ENCODE measurements around the gene EZR. TPM values are rescaled to one million over a fixed set of nuclear protein-coding genes. Genes with fewer than 3 reads are reported as not detected.

The EZR gene
- polyA plus RNA-seq, 3 donors = 68.1 to 95.8 (median 86.3) TPM

DNA sequence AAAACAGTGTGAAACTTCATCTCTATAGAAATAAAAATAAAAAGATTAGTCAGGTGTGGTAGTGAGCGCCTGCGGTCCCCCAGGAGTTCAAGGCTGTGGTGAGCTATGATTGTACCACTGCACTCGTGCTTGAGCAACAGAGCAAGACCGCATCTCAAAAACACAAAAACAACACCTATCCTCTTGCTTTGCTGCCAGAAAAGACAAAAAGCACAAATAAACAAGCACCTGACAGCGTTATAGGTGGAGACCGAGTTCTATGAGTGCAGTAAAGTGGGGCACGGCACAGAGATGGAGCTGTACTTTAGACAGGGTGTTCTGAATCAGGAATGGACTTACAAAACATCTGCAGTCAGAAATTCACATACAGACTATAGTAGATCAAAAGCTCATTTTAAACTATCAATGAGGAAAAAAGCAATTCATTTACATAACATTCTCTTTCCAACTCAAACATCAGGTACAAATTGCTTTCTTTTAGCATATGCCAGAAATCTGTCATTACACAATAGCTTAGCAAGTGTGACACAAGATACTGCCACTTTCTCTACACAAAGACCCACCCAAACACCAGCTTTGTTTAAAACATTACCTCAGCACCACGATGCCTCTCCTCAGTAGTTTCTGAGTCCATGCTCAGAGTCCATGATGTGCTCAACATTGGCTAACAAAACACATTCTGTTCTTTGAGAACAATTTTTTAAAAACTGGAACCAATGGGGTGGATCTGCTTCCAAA, 10.1 kb downstream of the EZR start:
- H3K36me3 Mint-ChIP-seq = peaks cover 70 to 77% of the 10 kb centered on the region in 2 donors
- whole genome bisulfite sequencing (ENCODE audit: insufficient coverage) = 100% methylated on average over 2 of the region's 8 CpGs

DNA sequence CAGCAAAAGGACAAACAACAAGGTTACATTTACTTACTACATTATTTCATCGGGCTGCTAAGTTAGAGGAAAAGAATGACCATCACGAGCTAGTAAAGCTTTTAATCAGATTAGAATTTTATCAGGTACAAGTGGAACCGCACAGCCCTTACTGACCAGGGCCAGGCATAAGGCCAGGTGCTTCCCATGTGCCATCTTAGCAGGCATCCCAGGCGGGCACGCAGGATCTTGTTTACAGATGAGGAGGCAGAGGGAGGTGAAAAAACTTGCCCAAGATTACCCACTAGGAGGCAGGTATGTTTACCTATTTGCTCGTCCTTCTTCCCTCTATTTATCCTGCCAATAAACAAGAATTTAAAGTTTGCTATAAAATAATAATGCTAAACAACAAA, 10.7 kb downstream of the EZR start:
- peaks cover 96% of the 10 kb centered on the region for H3K79me2 ChIP-seq (ENCODE audit: insufficient read depth, low read length)
- Mint-ChIP-seq H3K9me3 (peaks cover 0 to 3% (median 0%) of the 10 kb centered on the region in 7 donors), H3K4me1 (peaks cover 66% of the 10 kb centered on the region), H3K27ac (peak overlapping the region in 2 of 7 donors; percentile 13 to 72), H3K27me3 (ENCODE audit: low read depth in 3 of 3) (no peaks in the 10 kb centered on the region), H3K36me3 (peaks cover 65 to 71% of the 10 kb centered on the region in 2 donors), H3K4me3 (no peak overlapping the region)
- H3K36me3 ChIP-seq (replicated peaks in 1 of 2; ENCODE audit: control insufficient read depth in 1 of 2, insufficient read depth in 2 of 2, low read length in 2 of 2) = peaks cover 15 to 51% of the 10 kb centered on the region in 2 donors
- DNase-seq = no peak
- no peaks in the 10 kb centered on the region for H3K9me3 ChIP-seq (replicated peaks in 1 of 2; ENCODE audit: control insufficient read depth in 1 of 2, insufficient read depth in 1 of 2, low read length in 2 of 2)
- H3K27me3 ChIP-seq (ENCODE audit: control insufficient read depth in 2 of 2, insufficient read depth in 2 of 2, low read length in 2 of 2) = no peaks in the 10 kb centered on the region
- 100% methylated on average over 2 of the region's 6 CpGs for WGBS (ENCODE audit: insufficient coverage)
- peaks cover 24 to 48% of the 10 kb centered on the region in 2 donors for H3K4me1 ChIP-seq (ENCODE audit: control insufficient read depth in 1 of 2, insufficient read depth in 2 of 2, low read length in 2 of 2)
- no peak overlapping the region for H3K27ac ChIP-seq (ENCODE audit: low read depth in 1 of 2, low read length in 2 of 2)
- H4K20me1 ChIP-seq (ENCODE audit: insufficient read depth, low read length) = peaks cover 95% of the 10 kb centered on the region
- TF ChIP-seq, protein P1, sequence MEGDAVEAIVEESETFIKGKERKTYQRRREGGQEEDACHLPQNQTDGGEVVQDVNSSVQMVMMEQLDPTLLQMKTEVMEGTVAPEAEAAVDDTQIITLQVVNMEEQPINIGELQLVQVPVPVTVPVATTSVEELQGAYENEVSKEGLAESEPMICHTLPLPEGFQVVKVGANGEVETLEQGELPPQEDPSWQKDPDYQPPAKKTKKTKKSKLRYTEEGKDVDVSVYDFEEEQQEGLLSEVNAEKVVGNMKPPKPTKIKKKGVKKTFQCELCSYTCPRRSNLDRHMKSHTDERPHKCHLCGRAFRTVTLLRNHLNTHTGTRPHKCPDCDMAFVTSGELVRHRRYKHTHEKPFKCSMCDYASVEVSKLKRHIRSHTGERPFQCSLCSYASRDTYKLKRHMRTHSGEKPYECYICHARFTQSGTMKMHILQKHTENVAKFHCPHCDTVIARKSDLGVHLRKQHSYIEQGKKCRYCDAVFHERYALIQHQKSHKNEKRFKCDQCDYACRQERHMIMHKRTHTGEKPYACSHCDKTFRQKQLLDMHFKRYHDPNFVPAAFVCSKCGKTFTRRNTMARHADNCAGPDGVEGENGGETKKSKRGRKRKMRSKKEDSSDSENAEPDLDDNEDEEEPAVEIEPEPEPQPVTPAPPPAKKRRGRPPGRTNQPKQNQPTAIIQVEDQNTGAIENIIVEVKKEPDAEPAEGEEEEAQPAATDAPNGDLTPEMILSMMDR (IDR thresholded peaks at IDR 0.05) = no peak
- no peak overlapping the region for H3K4me2 ChIP-seq (replicated peaks; ENCODE audit: extremely low read depth, low read length, poor library complexity, severe bottlenecking)
- no peak overlapping the region for H2AFZ ChIP-seq (ENCODE audit: insufficient read depth, low read depth, low read length, poor library complexity, severe bottlenecking)
- no peak overlapping the region for H3K9ac ChIP-seq (ENCODE audit: insufficient read depth, low read length, poor library complexity, severe bottlenecking)
- no peak overlapping the region for H3K4me3 ChIP-seq (replicated peaks in 1 of 3; ENCODE audit: low read depth in 2 of 3, low read length in 3 of 3)
- intact Hi-C loops (cut with micrococcal nuclease) = no loop called here

More for the DNA sequence above, 10.1 kb downstream of the EZR start:
- peaks cover 97% of the 10 kb centered on the region for H3K79me2 ChIP-seq (ENCODE audit: insufficient read depth, low read length)
- peaks cover 15 to 51% of the 10 kb centered on the region in 2 donors for H3K36me3 ChIP-seq (replicated peaks in 1 of 2; ENCODE audit: control insufficient read depth in 1 of 2, insufficient read depth in 2 of 2, low read length in 2 of 2)
- H3K4me3 ChIP-seq (replicated peaks in 1 of 3; ENCODE audit: low read depth in 2 of 3, low read length in 3 of 3) = no peak overlapping the region
- Mint-ChIP-seq H3K4me3 (no peak overlapping the region), H3K27ac (peak overlapping the region in 6 of 7 donors; percentile 1 to 65 (median 52)), H3K4me1 (peaks cover 64% of the 10 kb centered on the region), H3K27me3 (ENCODE audit: low read depth in 3 of 3) (no peaks in the 10 kb centered on the region), H3K9me3 (peaks cover 0 to 3% (median 0%) of the 10 kb centered on the region in 7 donors)
- no peaks in the 10 kb centered on the region for H3K27me3 ChIP-seq (ENCODE audit: control insufficient read depth in 2 of 2, insufficient read depth in 2 of 2, low read length in 2 of 2)
- no peak overlapping the region for H3K4me2 ChIP-seq (replicated peaks; ENCODE audit: extremely low read depth, low read length, poor library complexity, severe bottlenecking)
- H3K27ac ChIP-seq (ENCODE audit: low read depth in 1 of 2, low read length in 2 of 2) = peak overlapping the region in 1 of 2 donors; percentile 32
- H2AFZ ChIP-seq (ENCODE audit: insufficient read depth, low read depth, low read length, poor library complexity, severe bottlenecking) = no peak overlapping the region
- H3K9ac ChIP-seq (ENCODE audit: insufficient read depth, low read length, poor library complexity, severe bottlenecking) = no peak overlapping the region
- TF ChIP-seq, protein P1 (IDR thresholded peaks at IDR 0.05) = no peak
- DNase-seq = no peak
- peaks cover 22 to 49% of the 10 kb centered on the region in 2 donors for H3K4me1 ChIP-seq (ENCODE audit: control insufficient read depth in 1 of 2, insufficient read depth in 2 of 2, low read length in 2 of 2)
- intact Hi-C loops (cut with micrococcal nuclease) = no loop called here
- H3K9me3 ChIP-seq (replicated peaks in 1 of 2; ENCODE audit: control insufficient read depth in 1 of 2, insufficient read depth in 1 of 2, low read length in 2 of 2) = no peaks in the 10 kb centered on the region
- peaks cover 96% of the 10 kb centered on the region for H4K20me1 ChIP-seq (ENCODE audit: insufficient read depth, low read length)
